Hepatocyte (in vitro differentiated cells): ENCODE data around the gene CEP85L.

Experiments
- CTCF ChIP-seq: fragments of 200-600 bp; sonication (generic); IDR thresholded peaks from 2 replicates; pipeline ENCODE4 v1.5.1; 2016; ENCODE audit warnings: antibody characterized with exemption, mild to moderate bottlenecking; ENCODE audit not compliant: poor library complexity
- EZH2 ChIP-seq: fragments of 200-600 bp; sonication (generic); IDR thresholded peaks from 2 replicates; pipeline ENCODE4 v1.6.1; 2016; ENCODE audit warnings: antibody characterized with exemption, mild to moderate bottlenecking, borderline replicate concordance

GRCh38 chr6:118536478-118536877 lies 114.9 kb downstream of the CEP85L start:
- TF ChIP-seq CTCF (no peak), EZH2 (no peak)
